ENCODE data around the gene VPS13D.

DNA sequence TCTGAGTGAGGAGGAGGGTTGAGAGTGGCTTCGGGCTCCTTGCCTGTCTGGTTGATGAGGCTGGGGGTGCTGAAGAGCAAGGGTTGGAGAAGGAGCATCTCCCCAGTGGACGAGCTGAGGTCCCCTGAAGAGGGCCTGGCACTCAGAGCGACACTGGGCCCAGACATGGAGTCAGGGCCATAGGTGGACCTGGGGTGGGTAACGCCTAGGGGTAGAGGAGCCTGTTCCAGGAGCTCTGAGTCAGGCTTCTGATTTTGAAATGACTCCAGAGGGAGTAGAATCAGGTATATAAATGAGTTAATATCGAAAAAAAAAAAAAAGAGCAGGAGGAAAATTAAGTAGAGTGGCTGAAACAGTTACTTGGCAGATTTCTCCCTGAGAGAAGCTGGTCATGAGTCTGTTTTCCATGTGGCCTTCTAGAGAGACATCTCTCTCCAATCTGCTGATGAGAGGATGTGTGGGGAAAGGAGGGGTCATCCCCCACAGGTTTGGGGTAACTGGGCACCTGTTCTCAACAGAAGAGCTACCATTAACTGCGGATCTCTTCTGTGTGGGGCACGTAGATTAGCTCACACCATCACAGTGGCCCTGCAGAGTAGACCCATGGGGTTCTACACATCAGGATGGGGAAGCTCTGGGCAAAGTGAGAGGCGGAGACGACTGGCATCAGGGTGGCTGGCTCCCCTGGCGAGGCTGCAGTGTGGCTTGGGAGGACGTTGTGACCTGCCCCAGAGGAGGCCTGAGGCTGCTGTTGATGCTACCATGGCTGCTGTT, 272.7 kb downstream of the VPS13D start:
- TF ChIP-seq, protein P1, sequence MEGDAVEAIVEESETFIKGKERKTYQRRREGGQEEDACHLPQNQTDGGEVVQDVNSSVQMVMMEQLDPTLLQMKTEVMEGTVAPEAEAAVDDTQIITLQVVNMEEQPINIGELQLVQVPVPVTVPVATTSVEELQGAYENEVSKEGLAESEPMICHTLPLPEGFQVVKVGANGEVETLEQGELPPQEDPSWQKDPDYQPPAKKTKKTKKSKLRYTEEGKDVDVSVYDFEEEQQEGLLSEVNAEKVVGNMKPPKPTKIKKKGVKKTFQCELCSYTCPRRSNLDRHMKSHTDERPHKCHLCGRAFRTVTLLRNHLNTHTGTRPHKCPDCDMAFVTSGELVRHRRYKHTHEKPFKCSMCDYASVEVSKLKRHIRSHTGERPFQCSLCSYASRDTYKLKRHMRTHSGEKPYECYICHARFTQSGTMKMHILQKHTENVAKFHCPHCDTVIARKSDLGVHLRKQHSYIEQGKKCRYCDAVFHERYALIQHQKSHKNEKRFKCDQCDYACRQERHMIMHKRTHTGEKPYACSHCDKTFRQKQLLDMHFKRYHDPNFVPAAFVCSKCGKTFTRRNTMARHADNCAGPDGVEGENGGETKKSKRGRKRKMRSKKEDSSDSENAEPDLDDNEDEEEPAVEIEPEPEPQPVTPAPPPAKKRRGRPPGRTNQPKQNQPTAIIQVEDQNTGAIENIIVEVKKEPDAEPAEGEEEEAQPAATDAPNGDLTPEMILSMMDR (IDR thresholded peaks at IDR 0.05): no peak
- no peak for TF ChIP-seq POLR2A (IDR thresholded peaks at IDR 0.05)

Measured in thyroid gland (tissue), 4 donors.